A549 (cell line): ENCODE data around the gene FADS1.

Source experiments
- CTCF ChIP-seq: fragments of >200 bp; sonication (Bioruptor Twin); formaldehyde crosslinking; IDR thresholded peaks from 3 replicates; pipeline ENCODE4 v1.5.1; 2016
- HOXA7 ChIP-seq: fragments of 250-450 bp; sonication (Bioruptor Pico); IDR thresholded peaks from 2 replicates; pipeline ENCODE4 v1.5.0; 2020; ENCODE audit warnings: mild to moderate bottlenecking, moderate library complexity
- KDM5A ChIP-seq: fragments of 200-600 bp; sonication (generic); IDR thresholded peaks from 2 replicates; pipeline ENCODE4 v1.6.1; 2016; ENCODE audit warnings: antibody characterized with exemption, mild to moderate bottlenecking
- POLR2A ChIP-seq: IDR thresholded peaks from 2 replicates; pipeline ENCODE4 v1.6.1; 2012; ENCODE audit warnings: mild to moderate bottlenecking, low read length
- ZC3H11A ChIP-seq: fragments of 450-650 bp; IDR thresholded peaks from 2 replicates; pipeline ENCODE4 v1.6.1; 2014; ENCODE audit warnings: antibody characterized with exemption, mild to moderate bottlenecking

GRCh38 chr11:61840371-61840770 lies 23.6 kb upstream of the FADS1 start:
- TF ChIP-seq CTCF (no peak), HOXA7 (CRISPR knock-in tag) (no peak), KDM5A (no peak), ZC3H11A (no peak), POLR2A (no peak)
